PC-9 (cell line): ENCODE data around the gene MCOLN1.

Experiments used
- CTCF ChIP-seq: fragments of 200-600 bp; sonication (generic); conservative IDR thresholded peaks from 2 replicates; pipeline ENCODE4 v1.6.1; 2017; ENCODE audit warnings: mixed run types, antibody characterized with exemption, mild to moderate bottlenecking, moderate library complexity
- EZH2 ChIP-seq: fragments of 200-600 bp; sonication (generic); IDR thresholded peaks from 2 replicates; pipeline ENCODE4 v1.8.0; 2017; ENCODE audit warnings: antibody characterized with exemption, low read depth

- no peak for TF ChIP-seq EZH2
- no peak for TF ChIP-seq CTCF
Observed at GRCh38 chr19:7549429-7550148, 27.2 kb downstream of the MCOLN1 start.
